ENCODE measurements around the gene SLC35F4. TPM values are rescaled to one million over a fixed set of nuclear protein-coding genes. Genes with fewer than 3 reads are reported as not detected.
"Not testable (repeated sequence)": the region's sequence is repeated elsewhere in the genome, so short reads cannot be mapped to it uniquely, and the experiment has no call there.

Gene SLC35F4
- total RNA-seq, 1 donor from 2014 or later, result not detected

- Histone ChIP-seq H3K36me3 (ENCODE audit: control insufficient read depth, insufficient read depth, low read length) (no peaks in the 10 kb centered on the region), H3K27me3 (ENCODE audit: control insufficient read depth, insufficient read depth, low read length) (no peaks in the 10 kb centered on the region), H3K4me3 (ENCODE audit: low read depth, low read length) (no peak overlapping the region)
- TF ChIP-seq CTCF (IDR thresholded peaks at IDR 0.05; ENCODE audit: insufficient read depth, low read length, poor library complexity, severe bottlenecking), result no peak
- DNase-seq (ENCODE audit: low read depth), result no peak
These were observed 130.6 kb downstream of the SLC35F4 start for GRCh38 chr14:57735276-57735675.

GRCh38 chr14:57732463-57733285 is 133.2 kb downstream of the SLC35F4 start:
- Histone ChIP-seq H3K36me3 (ENCODE audit: control insufficient read depth, insufficient read depth, low read length) (no peaks in the 10 kb centered on the region), H3K27me3 (ENCODE audit: control insufficient read depth, insufficient read depth, low read length) (no peaks in the 10 kb centered on the region), H3K4me3 (ENCODE audit: low read depth, low read length) (no peak overlapping the region)
- no peak for DNase-seq (ENCODE audit: low read depth)
- no peak for TF ChIP-seq CTCF (IDR thresholded peaks at IDR 0.05; ENCODE audit: insufficient read depth, low read length, poor library complexity, severe bottlenecking)

- Histone ChIP-seq H3K4me3 (ENCODE audit: low read depth, low read length) (no peak overlapping the region), H3K27me3 (ENCODE audit: control insufficient read depth, insufficient read depth, low read length) (no peaks in the 10 kb centered on the region), H3K36me3 (ENCODE audit: control insufficient read depth, insufficient read depth, low read length) (no peaks in the 10 kb centered on the region)
- DNase-seq (ENCODE audit: low read depth), result no peak
- no peak for TF ChIP-seq CTCF (IDR thresholded peaks at IDR 0.05; ENCODE audit: insufficient read depth, low read length, poor library complexity, severe bottlenecking)
These were observed 136.4 kb downstream of the SLC35F4 start for GRCh38 chr14:57729208-57730187.

- Histone ChIP-seq H3K36me3 (ENCODE audit: control insufficient read depth, insufficient read depth, low read length) (no peaks in the 10 kb centered on the region), H3K4me3 (ENCODE audit: low read depth, low read length) (no peak overlapping the region), H3K27me3 (ENCODE audit: control insufficient read depth, insufficient read depth, low read length) (no peaks in the 10 kb centered on the region)
- TF ChIP-seq CTCF (IDR thresholded peaks at IDR 0.05; ENCODE audit: insufficient read depth, low read length, poor library complexity, severe bottlenecking), result no peak
- DNase-seq (ENCODE audit: low read depth), result peak; percentile 65
These were observed 140.4 kb downstream of the SLC35F4 start for GRCh38 chr14:57725399-57726077.

GRCh38 chr14:57722141-57722540 is 143.8 kb downstream of the SLC35F4 start:
- H3K36me3 ChIP-seq (ENCODE audit: control insufficient read depth, insufficient read depth, low read length); H3K4me3 ChIP-seq (ENCODE audit: low read depth, low read length); H3K27me3 ChIP-seq (ENCODE audit: control insufficient read depth, insufficient read depth, low read length); DNase-seq (ENCODE audit: low read depth): not testable (repeated sequence)

Measured in kidney epithelial cell (primary cell).